WTC11 (cell line): ENCODE data around the gene USP49. TPM values are rescaled to one million over a fixed set of nuclear protein-coding genes. Genes with fewer than 3 reads are reported as not detected.
A peak's percentile ranks its signal among the peaks of the same experiment; 100 is the strongest.

Experiments used
- ATAC-seq: fragments of 200-7000 bp; cut with Tn5 transposase; 2 replicates; pipeline ENCODE4 v1.10.0; 2021; ENCODE audit warnings: mild to moderate bottlenecking, moderate library complexity
- CTCF ChIA-PET: fragments of 300-600 bp; sonication (Branson Sonifier 250); formaldehyde crosslinking; loops from one replicate; lab custom pipeline; 2021; ENCODE audit warnings: antibody characterized with exemption; lab: Charles Lee
- POLR2A ChIA-PET: fragments of 350-600 bp; sonication (Branson Sonifier 250); formaldehyde crosslinking; loops from one replicate; lab custom pipeline; 2021; ENCODE audit warnings: antibody characterized with exemption; lab: Charles Lee
- DNase-seq: peaks from one replicate; pipeline ENCODE4 v3.0.0; 2021; ENCODE audit warnings: low spot score
- H3K27ac Mint-ChIP-seq: 2 replicates; pipeline ENCODE4 v1.8.0; 2021; ENCODE audit warnings: mixed read lengths
- H3K27me3 Mint-ChIP-seq: 2 replicates; pipeline ENCODE4 v1.8.0; 2021; ENCODE audit warnings: low read depth, mild to moderate bottlenecking, moderate library complexity, mixed read lengths
- H3K36me3 Mint-ChIP-seq: 2 replicates; pipeline ENCODE4 v1.8.0; 2021; ENCODE audit warnings: mixed read lengths
- H3K4me1 Mint-ChIP-seq: 2 replicates; pipeline ENCODE4 v1.8.0; 2022; ENCODE audit warnings: mixed read lengths
- H3K4me3 Mint-ChIP-seq: 2 replicates; pipeline ENCODE4 v1.8.0; 2021; ENCODE audit warnings: mild to moderate bottlenecking, moderate library complexity, mixed read lengths
- H3K9me3 Mint-ChIP-seq: 2 replicates; pipeline ENCODE4 v1.8.0; 2021; ENCODE audit warnings: mixed read lengths
- AFF4 ChIP-seq: sonication (generic); formaldehyde crosslinking; IDR thresholded peaks from 2 replicates; pipeline ENCODE4 v1.8.1; 2023; ENCODE audit warnings: mild to moderate bottlenecking, missing genetic modification reagents, borderline replicate concordance
- AR ChIP-seq: fragments of 250-450 bp; sonication (Bioruptor Pico); IDR thresholded peaks from 2 replicates; pipeline ENCODE4 v1.9.0; 2021; ENCODE audit warnings: mild to moderate bottlenecking
- ETV6 ChIP-seq: sonication (generic); formaldehyde crosslinking; IDR thresholded peaks from 2 replicates; pipeline ENCODE4 v1.8.1; 2022; ENCODE audit warnings: mild to moderate bottlenecking, missing genetic modification reagents
- FOXJ3 ChIP-seq: sonication (generic); formaldehyde crosslinking; IDR thresholded peaks from 2 replicates; pipeline ENCODE4 v1.9.0; 2021; ENCODE audit warnings: missing genetic modification reagents, mild to moderate bottlenecking, borderline replicate concordance
- MAX ChIP-seq: sonication (generic); formaldehyde crosslinking; IDR thresholded peaks from 2 replicates; pipeline ENCODE4 v1.8.0; 2022; ENCODE audit warnings: mild to moderate bottlenecking, missing genetic modification reagents
- MXD4 ChIP-seq: fragments of 250-450 bp; sonication (Bioruptor Pico); IDR thresholded peaks from 2 replicates; pipeline ENCODE4 v1.8.0; 2021; ENCODE audit warnings: mild to moderate bottlenecking, moderate library complexity, borderline replicate concordance
- NFYB ChIP-seq: sonication (generic); formaldehyde crosslinking; conservative IDR thresholded peaks from 2 replicates; pipeline ENCODE4 v1.8.0; 2022; ENCODE audit warnings: low read depth, missing genetic modification reagents
- SMAD3 ChIP-seq: sonication (generic); formaldehyde crosslinking; IDR thresholded peaks from 2 replicates; pipeline ENCODE4 v1.8.0; 2022; ENCODE audit warnings: missing genetic modification reagents, mild to moderate bottlenecking, borderline replicate concordance
- SP1 ChIP-seq: sonication (generic); formaldehyde crosslinking; conservative IDR thresholded peaks from 2 replicates; pipeline ENCODE4 v1.8.1; 2022; ENCODE audit warnings: missing genetic modification reagents
- ZNF425 ChIP-seq: fragments of 250-450 bp; sonication (Bioruptor Pico); conservative IDR thresholded peaks from 2 replicates; pipeline ENCODE4 v1.9.0; 2021; ENCODE audit warnings: mild to moderate bottlenecking
- total RNA-seq: library from RNA; stranded (reverse); gene quantifications from 3 replicates; pipeline ENCODE4 v1.2.3, GENCODE V29; 2021

The USP49 gene
- total RNA-seq, 1 experiment from 2014 or later = 18.4 TPM

GRCh38 chr6:41939848-41940758, 44.9 kb upstream of the USP49 start:
- ChIA-PET CTCF (interaction anchor here (0.9 to 8.9 kb wide), 20 partner anchors 11 to 202 kb away, joined by 3 to 112 read pairs (median 6); partner anchors contain the start of genes BYSL, C6orf132, MED20 and TAF8), POLR2A (interaction anchor here (0.6 to 2.0 kb wide), 6 partner anchors 19 to 153 kb away, joined by 3 to 9 read pairs (median 6); partner anchors contain the start of genes BYSL, MED20 and USP49)
- H3K36me3 Mint-ChIP-seq = no peaks in the 10 kb centered on the region; the same call in 1 of the 2 replicates
- peak overlapping the region; percentile 55 for H3K27ac Mint-ChIP-seq
- peak; percentile 3 for ATAC-seq
- H3K4me3 Mint-ChIP-seq = peak overlapping the region; percentile 92
- H3K27me3 Mint-ChIP-seq = no peaks in the 10 kb centered on the region
- H3K4me1 Mint-ChIP-seq = peaks cover 34% of the 10 kb centered on the region
- no peaks in the 10 kb centered on the region for H3K9me3 Mint-ChIP-seq
- peak; percentile 50 for DNase-seq
- TF ChIP-seq MXD4 (CRISPR knock-in tag) = no peak
- TF ChIP-seq MAX (CRISPR knock-in tag) = 0 out of 2 replicates have a peak, but pooled peaks have one; percentile 3
- 0 out of 2 replicates have a peak, but pooled peaks have one; percentile 5 for TF ChIP-seq SMAD3 (CRISPR knock-in tag)

GRCh38 chr6:41939176-41939847, 44.1 kb upstream of the USP49 start:
- peaks cover 34% of the 10 kb centered on the region for H3K4me1 Mint-ChIP-seq
- peaks cover 6% of the 10 kb centered on the region for H3K36me3 Mint-ChIP-seq
- ChIA-PET POLR2A (interaction anchor here (0.6 to 2.0 kb wide), 7 partner anchors 19 to 184 kb away, joined by 3 to 9 read pairs (median 4); partner anchors contain the start of genes BYSL, MED20, TAF8 and USP49), CTCF (interaction anchor here (0.6 to 8.9 kb wide), 22 partner anchors 12 to 160 kb away, joined by 3 to 112 read pairs (median 5); partner anchors contain the start of genes BYSL, FRS3, MED20 and TAF8)
- DNase-seq = peak; percentile 52
- no peaks in the 10 kb centered on the region for H3K27me3 Mint-ChIP-seq
- H3K4me3 Mint-ChIP-seq = peak overlapping the region; percentile 92
- H3K27ac Mint-ChIP-seq = peak overlapping the region; percentile 75
- H3K9me3 Mint-ChIP-seq = no peaks in the 10 kb centered on the region
- no peak for TF ChIP-seq MXD4 (CRISPR knock-in tag)
- TF ChIP-seq ETV6 (CRISPR knock-in tag) = peak; percentile 72
- TF ChIP-seq AFF4 (CRISPR knock-in tag) = no peak
- 0 out of 2 replicates have a peak, but pooled peaks have one; percentile 17 for TF ChIP-seq SP1 (CRISPR knock-in tag)
- TF ChIP-seq NFYB (CRISPR knock-in tag) = peak; percentile 66
- ATAC-seq = peak; percentile 13

GRCh38 chr6:41938590-41939175, 43.5 kb upstream of the USP49 start:
- Mint-ChIP-seq H3K36me3 (peaks cover 8% of the 10 kb centered on the region), H3K9me3 (no peaks in the 10 kb centered on the region), H3K27ac (peak overlapping the region; percentile 75), H3K4me1 (peaks cover 34% of the 10 kb centered on the region), H3K27me3 (no peaks in the 10 kb centered on the region), H3K4me3 (peak overlapping the region; percentile 92)
- no peak for TF ChIP-seq ZNF425 (CRISPR knock-in tag)
- no peak for TF ChIP-seq FOXJ3
- no peak for TF ChIP-seq AR (CRISPR knock-in tag)
- ChIA-PET POLR2A (interaction anchor here (0.6 to 2.0 kb wide), 6 partner anchors 18 to 185 kb away, joined by 3 to 9 read pairs (median 5); partner anchors contain the start of genes BYSL, MED20, TAF8 and USP49), CTCF (interaction anchor here (0.6 to 8.9 kb wide), 17 partner anchors 17 to 159 kb away, joined by 3 to 112 read pairs (median 6); partner anchors contain the start of genes BYSL, FRS3, MED20 and TAF8)
- ATAC-seq (no peak), DNase-seq (no peak)
